Hematopoietic multipotent progenitor cell treated with erythropoietin and hydrocortisone succinate and interleukin-3 and kit ligand, for 17 days (in vitro differentiated cells): Measurements from ENCODE around the gene HIPK2.

ENCODE experiments used
- DNase-seq: peaks from one replicate; pipeline ENCODE4 v3.0.0-alpha.2; 2015; ENCODE audit warnings: low spot score

The HIPK2 gene

DNA sequence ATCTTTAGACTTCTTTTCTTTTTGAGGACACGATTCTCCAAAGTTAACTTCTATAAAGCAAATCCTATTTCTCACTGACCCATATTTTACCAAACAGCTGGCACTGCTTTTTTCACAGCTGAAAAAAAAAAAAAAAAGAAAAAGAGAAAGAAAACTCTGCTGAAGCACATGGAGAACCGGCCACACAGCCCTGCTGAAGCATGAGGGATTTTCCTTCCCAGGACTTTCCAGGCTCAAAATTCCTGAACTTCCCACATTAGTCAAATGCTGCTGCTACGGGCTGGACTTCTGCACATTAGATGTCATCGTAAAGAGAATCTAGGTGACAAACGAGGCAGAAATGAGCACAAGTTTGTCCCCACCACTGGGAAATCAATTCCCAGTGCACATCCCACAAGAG is 25.2 kb downstream of the HIPK2 start:
- DNase-seq, result no peak

DNA sequence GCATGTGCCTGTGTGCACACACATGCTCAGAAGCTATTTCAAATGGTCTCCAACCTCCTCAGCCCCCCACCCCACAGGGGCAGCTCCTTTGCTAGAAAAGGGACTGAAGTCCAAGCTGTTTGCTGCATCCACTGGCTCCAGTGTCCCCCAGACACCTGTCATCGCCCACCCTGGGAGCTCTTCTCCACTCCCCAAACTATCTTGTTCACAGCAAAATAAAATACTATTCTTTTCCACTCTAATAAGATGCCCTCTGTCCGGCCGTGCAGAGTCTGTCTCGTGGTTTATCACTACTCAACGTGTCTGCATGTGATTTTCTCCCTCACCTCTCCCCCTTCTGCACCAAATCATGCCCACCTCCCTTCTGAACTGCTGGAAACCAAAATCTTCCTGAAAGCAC is 25.6 kb downstream of the HIPK2 start:
- DNase-seq, result no peak

DNA sequence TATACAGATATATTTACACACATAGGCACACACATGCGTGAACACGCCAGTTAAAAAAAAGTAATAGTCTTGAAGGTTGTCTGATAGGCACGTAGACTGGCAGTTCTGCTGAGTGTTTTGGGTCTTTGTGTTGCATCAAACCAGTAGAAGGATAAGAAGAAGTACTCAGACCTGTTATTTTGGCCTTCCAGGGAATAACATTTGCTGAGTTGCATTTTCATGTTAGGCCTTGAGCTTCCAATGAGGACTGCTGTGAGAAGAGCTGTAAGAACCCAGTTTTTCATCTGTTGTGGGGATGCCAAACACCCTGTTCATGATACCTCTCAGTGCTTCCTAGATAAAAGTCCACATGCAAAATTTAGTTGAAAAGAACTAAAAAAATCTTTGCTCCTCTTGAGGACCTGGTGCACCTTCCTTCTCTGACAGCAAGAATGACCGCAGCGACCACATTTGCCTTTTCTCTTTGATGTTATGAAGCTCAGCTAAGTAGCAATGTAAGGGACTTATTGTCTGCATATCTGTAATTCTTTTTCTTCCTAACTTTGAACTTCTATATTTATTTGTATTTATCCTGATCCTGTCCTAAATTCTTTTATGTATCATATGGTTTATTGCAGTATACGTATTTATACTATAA is 27.2 kb downstream of the HIPK2 start:
- no peak for DNase-seq

- no peak for DNase-seq
These were observed 28.3 kb downstream of the HIPK2 start for GRCh38 chr7:139749545-139749944.

GRCh38 chr7:139748941-139749340 is 28.9 kb downstream of the HIPK2 start:
- DNase-seq, result no peak

- DNase-seq, result no peak
These were observed 29.4 kb downstream of the HIPK2 start for GRCh38 chr7:139748373-139748765.

DNA sequence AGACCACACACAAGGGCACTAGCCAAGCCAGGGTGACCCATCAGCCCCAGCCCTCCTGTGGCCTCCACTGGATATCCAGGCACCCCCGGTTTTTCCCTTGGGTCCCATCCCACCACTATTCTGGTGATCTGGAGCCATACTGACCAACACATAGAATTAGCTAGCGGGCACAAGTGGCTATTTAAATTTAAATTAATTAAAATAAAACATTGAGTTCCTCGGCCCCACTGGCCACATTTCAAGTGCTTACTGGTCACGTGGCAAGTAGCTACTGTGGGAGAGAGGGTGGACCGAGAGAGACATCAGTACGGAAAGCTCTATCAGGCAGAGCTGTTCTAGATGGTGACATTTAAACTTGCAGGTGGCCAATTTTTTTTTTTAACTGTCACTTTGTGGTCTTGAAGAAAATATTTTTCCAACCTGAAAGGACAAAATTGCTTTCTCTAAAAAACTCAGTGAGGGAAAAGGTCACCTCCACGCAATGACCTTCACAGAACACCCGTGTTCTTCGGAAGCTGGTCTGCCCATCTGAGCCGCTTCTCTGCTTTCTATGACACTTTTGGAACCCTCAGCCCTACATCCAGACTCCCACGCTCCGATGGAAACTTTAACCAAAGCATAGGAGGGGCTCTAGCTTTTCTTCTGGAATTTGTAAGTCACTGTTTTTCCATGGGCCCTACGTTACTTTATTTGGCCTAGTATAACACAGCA is 30.0 kb downstream of the HIPK2 start:
- no peak for DNase-seq

DNA sequence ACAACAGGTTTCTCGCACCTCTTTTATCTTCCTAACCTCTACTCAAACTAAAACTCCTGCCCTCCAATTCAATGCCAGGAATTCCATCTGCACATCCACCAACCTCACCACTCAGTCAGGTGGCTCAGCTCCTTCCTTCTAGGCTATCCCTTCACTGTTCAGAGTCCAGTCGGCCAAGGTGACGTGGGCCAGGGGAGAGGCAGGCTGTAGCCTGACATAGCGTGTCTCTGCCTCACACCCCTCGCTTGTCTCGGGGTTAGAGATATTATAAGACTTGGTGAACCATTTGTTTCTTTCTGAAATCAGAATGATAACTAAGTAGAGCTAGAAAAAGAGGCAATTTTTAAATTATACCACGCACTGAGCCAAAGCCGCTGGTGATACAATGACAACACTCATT is 31.1 kb downstream of the HIPK2 start:
- DNase-seq, result no peak

GRCh38 chr7:139745678-139746143 is 32.1 kb downstream of the HIPK2 start:
- DNase-seq, result no peak

DNA sequence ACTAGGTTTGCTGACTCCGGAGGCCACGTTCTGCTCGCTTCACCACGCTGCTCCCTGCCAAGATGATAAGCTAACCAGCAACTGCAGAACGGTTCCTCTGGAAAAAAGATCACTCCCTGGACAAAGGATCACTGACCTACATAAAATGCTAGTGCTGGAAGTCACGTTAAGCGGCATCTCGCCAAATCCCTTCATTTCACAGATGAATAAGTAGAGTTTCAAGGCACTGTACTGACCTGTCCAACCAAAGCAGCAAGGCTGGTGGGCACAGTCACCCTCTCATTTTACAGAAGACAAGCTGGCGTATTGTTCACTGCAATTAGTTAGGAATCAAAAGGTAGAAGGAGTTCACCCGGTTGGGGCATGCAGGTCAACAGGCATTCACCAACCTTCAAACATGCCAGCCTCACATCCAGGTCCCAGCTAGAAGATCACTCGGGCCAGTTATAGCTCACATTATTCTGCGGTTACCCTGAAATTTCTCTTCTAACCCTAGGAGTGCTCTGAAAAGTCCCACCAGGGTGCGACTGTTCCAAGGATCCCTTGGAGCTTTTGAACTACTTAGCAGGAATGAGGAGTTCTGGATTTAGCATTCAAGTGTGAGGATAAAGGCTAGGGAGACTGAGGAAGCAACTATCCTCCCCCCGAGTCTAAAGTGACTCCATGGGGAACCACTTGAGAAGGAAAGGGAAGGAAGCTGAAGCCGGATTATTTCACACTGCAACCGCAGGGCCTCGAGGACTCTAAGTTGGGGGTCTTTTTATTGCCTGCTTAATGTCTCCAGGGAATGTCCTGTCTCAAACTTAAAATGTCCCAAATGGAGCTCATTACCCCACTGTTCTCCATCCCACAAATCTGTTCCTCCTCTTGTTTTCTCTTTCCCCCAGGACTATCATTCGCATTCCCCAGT is 32.8 kb downstream of the HIPK2 start:
- no peak for DNase-seq

DNA sequence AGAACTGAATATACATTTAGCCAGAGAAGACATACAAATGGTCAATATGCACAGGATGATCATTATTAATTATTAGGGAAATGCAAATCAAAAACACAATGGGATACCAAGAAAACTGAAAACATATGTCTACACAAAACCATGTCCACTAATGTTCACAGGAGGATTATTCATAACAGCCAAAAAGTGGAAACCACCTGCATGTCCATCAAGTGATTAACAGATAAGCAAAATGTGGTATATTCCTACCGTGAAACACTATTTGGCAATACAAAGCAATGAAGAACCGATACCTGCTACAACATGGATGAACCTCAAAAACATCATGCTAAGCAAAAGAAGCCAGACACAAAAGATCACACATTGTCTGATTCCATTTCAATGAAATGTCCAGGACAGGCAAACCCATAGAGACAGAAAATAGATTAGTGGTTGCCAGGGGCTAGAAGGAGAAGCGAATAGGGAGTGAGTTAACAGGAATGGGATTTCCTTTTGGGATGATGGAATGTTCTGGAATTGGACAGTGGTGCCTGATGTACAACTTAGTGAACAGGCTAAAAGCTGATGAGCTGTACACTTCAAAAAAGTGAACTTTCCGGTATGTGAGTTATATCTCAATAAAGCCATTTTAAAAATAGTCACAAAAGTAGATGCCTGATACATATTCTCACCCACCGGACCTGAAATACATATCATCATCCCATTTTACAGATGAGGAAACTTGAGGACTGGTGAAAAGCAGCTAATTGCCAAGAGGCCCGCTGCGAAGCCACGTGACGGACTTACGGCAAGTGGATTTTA is 33.6 kb downstream of the HIPK2 start:
- DNase-seq, result no peak

DNA sequence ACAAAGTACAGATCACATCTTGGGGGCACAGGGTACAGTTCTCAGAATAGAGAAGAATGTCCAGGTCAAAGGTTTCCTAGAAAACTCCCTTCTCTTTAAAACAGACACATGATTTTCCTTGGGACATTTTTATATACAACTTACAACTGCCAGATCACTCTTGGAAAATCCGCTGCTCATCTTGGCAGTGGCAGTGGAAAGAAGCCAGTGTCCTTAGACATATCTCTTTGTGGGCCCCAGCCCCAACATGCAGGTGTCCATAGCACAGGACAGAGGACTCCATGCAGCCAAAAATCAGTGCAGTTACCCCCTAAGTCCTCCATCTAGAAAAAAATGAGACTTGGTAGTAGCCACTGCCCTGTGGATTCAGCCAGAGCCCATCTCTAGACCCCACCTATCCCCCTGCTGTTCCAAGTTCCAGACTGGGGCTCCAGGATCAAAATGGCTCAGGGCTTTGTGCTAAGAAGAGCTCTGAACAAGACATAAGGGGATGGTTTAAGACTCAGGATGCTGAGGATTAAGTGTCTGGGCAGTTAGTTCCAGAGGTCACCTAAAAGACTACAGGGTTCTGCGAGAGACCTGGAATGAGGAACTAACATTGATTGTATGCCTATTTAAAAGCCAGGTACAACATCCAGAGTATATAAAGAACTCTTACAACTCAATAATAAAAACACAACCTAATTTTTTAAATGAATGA is 34.4 kb downstream of the HIPK2 start:
- DNase-seq, result no peak

DNA sequence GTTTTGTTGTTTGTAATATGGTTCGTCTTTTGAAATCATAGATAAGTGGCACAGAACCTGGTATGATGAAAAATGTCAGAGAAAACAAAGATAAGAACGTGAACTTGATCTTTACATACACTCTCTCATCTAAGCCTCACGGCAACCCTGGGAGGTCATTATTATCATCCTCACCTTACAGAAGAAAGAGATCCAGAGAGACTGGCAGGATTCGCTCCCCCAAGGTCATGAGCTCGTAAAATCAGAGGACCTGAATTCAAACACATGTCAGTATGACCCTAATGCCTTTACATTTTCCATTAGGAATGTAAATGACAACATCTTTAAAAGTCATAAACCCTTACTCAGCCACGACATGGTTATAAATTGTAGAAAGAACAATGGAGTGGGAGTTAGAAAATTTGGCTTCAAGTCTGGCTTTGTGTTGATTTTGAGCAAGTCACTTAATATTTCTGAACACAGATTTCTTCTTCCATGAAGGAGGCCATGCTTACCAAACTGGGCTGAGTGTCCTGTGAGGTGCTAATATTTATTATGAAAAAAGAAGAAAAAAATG is 35.9 kb downstream of the HIPK2 start:
- DNase-seq, result no peak

DNA sequence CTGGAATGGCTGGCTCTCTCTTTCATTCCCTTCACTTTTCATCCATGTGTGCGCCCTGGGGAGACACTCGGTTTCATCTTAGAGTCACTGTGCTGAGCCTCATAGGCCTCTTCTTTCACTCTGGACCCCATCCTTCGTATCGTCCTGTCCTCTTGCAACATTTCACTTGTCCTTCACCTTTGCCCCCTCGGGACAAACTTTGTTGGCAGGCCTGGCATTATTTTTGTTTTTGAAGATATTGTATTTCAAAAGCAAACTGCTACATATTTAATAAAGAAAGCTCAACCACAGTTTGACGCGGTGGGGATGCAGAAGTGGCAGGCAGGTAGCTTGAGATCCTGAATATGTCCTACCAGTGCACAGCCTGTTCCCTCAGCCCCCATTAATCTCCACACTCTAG is 36.6 kb downstream of the HIPK2 start:
- DNase-seq, result no peak

GRCh38 chr7:139739863-139740597 is 37.8 kb downstream of the HIPK2 start:
- DNase-seq, result no peak

DNA sequence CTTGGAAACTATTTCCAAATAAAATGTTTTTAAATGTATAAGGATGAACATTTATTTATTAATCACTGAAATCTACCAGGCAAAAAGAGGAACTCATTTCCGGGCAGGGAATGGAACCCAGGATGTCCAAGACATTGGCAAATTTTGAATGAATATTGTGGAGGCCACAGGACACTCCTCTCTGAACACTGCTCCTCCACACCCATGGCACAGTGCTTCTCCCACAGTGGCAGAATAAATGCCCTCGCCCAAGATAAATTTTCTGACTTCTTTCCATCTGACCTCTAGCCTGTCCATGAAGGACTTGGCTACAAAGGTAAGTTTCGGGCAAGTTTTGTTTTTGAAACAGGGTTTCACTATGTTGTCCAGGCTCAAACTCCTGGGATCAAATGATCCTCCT is 39.0 kb downstream of the HIPK2 start:
- DNase-seq, result no peak

DNA sequence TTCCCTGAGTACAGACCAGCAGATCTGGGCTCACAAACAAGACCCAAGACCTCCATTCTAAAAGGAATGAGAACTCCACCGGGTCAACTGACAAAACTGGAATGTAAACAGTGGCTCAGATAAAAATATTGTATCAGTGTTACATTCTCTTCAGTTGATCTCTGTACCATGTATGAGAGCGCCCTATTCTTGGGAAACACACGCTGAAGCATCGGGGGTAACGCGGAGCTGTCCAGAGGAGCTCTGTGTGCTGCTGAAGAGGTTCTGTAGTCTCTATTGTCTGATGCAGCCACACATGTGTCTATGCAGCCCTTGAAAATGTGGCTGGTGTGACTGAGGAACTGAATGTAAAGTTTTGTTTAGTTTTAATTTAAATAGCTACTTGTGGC is 39.7 kb downstream of the HIPK2 start:
- no peak for DNase-seq

GRCh38 chr7:139737221-139738100 is 40.3 kb downstream of the HIPK2 start:
- no peak for DNase-seq

- no peak for DNase-seq
These were observed 41.7 kb downstream of the HIPK2 start for GRCh38 chr7:139735912-139736595.
